ENCODE measurements around the gene PACS2.

PACS2 gene

GRCh38 chr14:105411017-105411941, 96.7 kb downstream of the PACS2 start:
- no peak for DNase-seq (ENCODE audit: low read depth)

- no peak for DNase-seq (ENCODE audit: low read depth)
Observed at GRCh38 chr14:105411985-105412770, 97.6 kb downstream of the PACS2 start.

GRCh38 chr14:105412771-105413543, 98.4 kb downstream of the PACS2 start:
- no peak for DNase-seq (ENCODE audit: low read depth)

GRCh38 chr14:105413544-105413886, 99.0 kb downstream of the PACS2 start:
- no peak for DNase-seq (ENCODE audit: low read depth)

- DNase-seq (ENCODE audit: low read depth), result peak; percentile 47
Observed at GRCh38 chr14:105414456-105415371, 100.2 kb downstream of the PACS2 start.

- DNase-seq (ENCODE audit: low read depth), result no peak
Observed at GRCh38 chr14:105415481-105416428, 101.2 kb downstream of the PACS2 start.

- no peak for DNase-seq (ENCODE audit: low read depth)
Observed at GRCh38 chr14:105416671-105417070, 102.1 kb downstream of the PACS2 start.

GRCh38 chr14:105417690-105418121, 103.2 kb downstream of the PACS2 start:
- no peak for DNase-seq (ENCODE audit: low read depth)

- DNase-seq (ENCODE audit: low read depth), result no peak
Observed at GRCh38 chr14:105418269-105419194, 104.0 kb downstream of the PACS2 start.

- no peak for DNase-seq (ENCODE audit: low read depth)
Observed at GRCh38 chr14:105419195-105420091, 104.9 kb downstream of the PACS2 start, which contains the start of gene MTA1. TSS of gene MTA1 (plus strand) at chr14:105419827. CDS start at chr14:105420036, 209 bp downstream.

- DNase-seq (ENCODE audit: low read depth), result no peak
Observed at GRCh38 chr14:105420101-105420973, 105.8 kb downstream of the PACS2 start.

- DNase-seq (ENCODE audit: low read depth), result no peak
Observed at GRCh38 chr14:105420974-105421674, 106.6 kb downstream of the PACS2 start.

GRCh38 chr14:105421723-105422615, 107.4 kb downstream of the PACS2 start:
- DNase-seq (ENCODE audit: low read depth), result no peak

- no peak for DNase-seq (ENCODE audit: low read depth)
Observed at GRCh38 chr14:105422695-105423487, 108.3 kb downstream of the PACS2 start.
